Naive thymus-derived CD4-positive, alpha-beta T cell (primary cell): ENCODE measurements around the gene TMEM266. TPM values are rescaled to one million over a fixed set of nuclear protein-coding genes. Genes with fewer than 3 reads are reported as not detected.
A peak's percentile ranks its signal among the peaks of the same experiment; 100 is the strongest.

ENCODE experiments used
- ATAC-seq: fragments of 150-1000 bp; cut with Tn5 transposase; 2 replicates; pipeline ENCODE4 v1.10.0; 2021; ENCODE audit warnings: mild to moderate bottlenecking, moderate library complexity
- CTCF ChIA-PET: fragments of 350-600 bp; sonication (Branson Sonifier 250); formaldehyde crosslinking; loops from one replicate; lab custom pipeline; 2021; ENCODE audit warnings: antibody characterized with exemption; lab: Charles Lee
- POLR2A ChIA-PET: fragments of 350-600 bp; sonication (Branson Sonifier 250); formaldehyde crosslinking; loops from one replicate; lab custom pipeline; 2021; ENCODE audit warnings: antibody characterized with exemption, inconsistent platforms; lab: Charles Lee
- DNase-seq, 9 donors: peaks; one replicate each; pipeline versions ENCODE4 v3.0.0 to v3.0.0-alpha.2; 2020 to 2022; ENCODE audit warnings: mixed read lengths in 1 of 9
- H3K27ac ChIP-seq: one replicate; pipeline ENCODE4 v1.7.0; 2013; ENCODE audit warnings: mild to moderate bottlenecking, low read depth, low read length, moderate library complexity
- H3K27me3 ChIP-seq, 2 donors: one replicate each; pipeline ENCODE4 v1.7.0; 2013; ENCODE audit warnings: low read length in 2 of 2, mild to moderate bottlenecking in 2 of 2, moderate library complexity in 2 of 2; ENCODE audit not compliant: control insufficient read depth in 2 of 2, insufficient read depth in 2 of 2
- H3K36me3 ChIP-seq, 3 experiments: 1 replicate in 2 of 3; 2 replicates in 1 of 3; pipeline ENCODE4 v1.7.0; 2013; ENCODE audit warnings: low read length in 3 of 3, mild to moderate bottlenecking in 3 of 3, moderate library complexity in 1 of 3; ENCODE audit not compliant: insufficient read depth in 3 of 3, control insufficient read depth in 2 of 3
- H3K4me1 ChIP-seq, 2 donors: one replicate each; pipeline ENCODE4 v1.7.0; 2013; ENCODE audit warnings: low read length in 2 of 2, mild to moderate bottlenecking in 2 of 2, moderate library complexity in 1 of 2; ENCODE audit not compliant: control insufficient read depth in 2 of 2, insufficient read depth in 2 of 2
- H3K4me3 ChIP-seq: 2 replicates; pipeline ENCODE4 v1.7.0; 2013; ENCODE audit warnings: mild to moderate bottlenecking, low read length
- H3K9me3 ChIP-seq, 3 experiments: 1 replicate in 2 of 3; 2 replicates in 1 of 3; pipeline ENCODE4 v1.7.0; 2013; ENCODE audit warnings: low read length in 3 of 3; ENCODE audit not compliant: control insufficient read depth in 2 of 3
- H3K27ac Mint-ChIP-seq, 9 donors: one replicate each; pipeline ENCODE4 v1.8.0; 2020 to 2022; ENCODE audit warnings: mixed read lengths in 9 of 9, mild to moderate bottlenecking in 8 of 9, moderate library complexity in 5 of 9, inconsistent platforms in 2 of 9
- H3K27me3 Mint-ChIP-seq, 5 donors: one replicate each; pipeline ENCODE4 v1.8.0; 2021 to 2022; ENCODE audit warnings: mixed read lengths in 5 of 5, mild to moderate bottlenecking in 1 of 5
- H3K36me3 Mint-ChIP-seq, 5 donors: one replicate each; pipeline ENCODE4 v1.8.0; 2020 to 2022; ENCODE audit warnings: mixed read lengths in 5 of 5, mild to moderate bottlenecking in 3 of 5, inconsistent platforms in 1 of 5
- H3K4me1 Mint-ChIP-seq, 7 donors: one replicate each; pipeline ENCODE4 v1.8.0; 2020 to 2022; ENCODE audit warnings: mixed read lengths in 7 of 7, mild to moderate bottlenecking in 3 of 7, inconsistent platforms in 1 of 7
- H3K4me3 Mint-ChIP-seq, 10 donors: one replicate each; pipeline ENCODE4 v1.8.0; 2020 to 2022; ENCODE audit warnings: mild to moderate bottlenecking in 10 of 10, mixed read lengths in 10 of 10, moderate library complexity in 6 of 10, inconsistent platforms in 2 of 10
- H3K9me3 Mint-ChIP-seq, 11 donors: one replicate each; pipeline ENCODE4 v1.8.0; 2020 to 2022; ENCODE audit warnings: mixed read lengths in 11 of 11, mild to moderate bottlenecking in 4 of 11, inconsistent platforms in 1 of 11, moderate library complexity in 1 of 11
- intact Hi-C, 2 donors: fragments of 100-400 bp; cut with micrococcal nuclease; formaldehyde crosslinking; loops; one replicate each; pipeline ENCODE4 v1.15.1; 2023
- polyA plus RNA-seq, 2 donors: library from polyadenylated mRNA; unstranded; fragments of 300-500 nt; fragmentation: Illumina TruSeq; gene quantifications; one replicate each; pipeline ENCODE4 v1.2.3, GENCODE V29; 2021
- total RNA-seq, 6 experiments: library from RNA in 5 of 6; stranded (reverse) in 5 of 6; gene quantifications; 1 replicate in 5 of 6; 2 replicates in 1 of 6; pipeline ENCODE4 v1.2.3 and lab custom pipeline; 2021 to 2026

Gene TMEM266
- total and polyA plus RNA-seq, 7 experiments from 2014 or later, result not detected

DNA sequence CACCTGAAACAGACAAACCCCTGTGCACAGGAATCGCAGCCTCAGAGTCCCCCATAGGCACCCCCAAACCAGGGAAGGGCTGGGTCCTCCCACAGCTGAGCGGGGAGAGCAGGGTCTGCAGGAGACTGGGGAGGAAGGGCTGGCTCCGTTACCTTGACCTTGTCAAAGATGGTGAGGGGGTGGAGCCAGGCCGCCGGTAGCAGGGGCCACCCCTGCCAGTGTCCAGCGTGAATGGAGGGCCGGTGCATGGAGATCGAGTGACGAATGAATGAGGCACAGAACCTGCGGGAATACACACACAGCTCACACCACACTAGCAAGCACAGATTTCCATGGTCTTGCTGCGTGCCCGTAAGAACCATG is 102.2 kb downstream of the TMEM266 start:
- DNase-seq (no peak), ATAC-seq (no peak)
- Histone ChIP-seq H3K27me3 (no peaks in the 10 kb centered on the region), H3K4me1 (no peaks in the 10 kb centered on the region), H3K9me3 (no peaks in the 10 kb centered on the region), H3K4me3 (no peak overlapping the region), H3K36me3 (no peaks in the 10 kb centered on the region), H3K27ac (no peak overlapping the region)
- H3K4me1 Mint-ChIP-seq, result peaks cover 0 to 4% (median 0%) of the 10 kb centered on the region in 7 donors
- no peak overlapping the region for H3K4me3 Mint-ChIP-seq
- CTCF ChIA-PET, result no interaction called here
- no peak overlapping the region for H3K27ac Mint-ChIP-seq
- intact Hi-C loops, result no loop called here
- peaks cover 0 to 13% (median 0%) of the 10 kb centered on the region in 5 donors for H3K27me3 Mint-ChIP-seq
- POLR2A ChIA-PET, result no interaction called here
- no peaks in the 10 kb centered on the region for H3K36me3 Mint-ChIP-seq
- H3K9me3 Mint-ChIP-seq, result no peaks in the 10 kb centered on the region

DNA sequence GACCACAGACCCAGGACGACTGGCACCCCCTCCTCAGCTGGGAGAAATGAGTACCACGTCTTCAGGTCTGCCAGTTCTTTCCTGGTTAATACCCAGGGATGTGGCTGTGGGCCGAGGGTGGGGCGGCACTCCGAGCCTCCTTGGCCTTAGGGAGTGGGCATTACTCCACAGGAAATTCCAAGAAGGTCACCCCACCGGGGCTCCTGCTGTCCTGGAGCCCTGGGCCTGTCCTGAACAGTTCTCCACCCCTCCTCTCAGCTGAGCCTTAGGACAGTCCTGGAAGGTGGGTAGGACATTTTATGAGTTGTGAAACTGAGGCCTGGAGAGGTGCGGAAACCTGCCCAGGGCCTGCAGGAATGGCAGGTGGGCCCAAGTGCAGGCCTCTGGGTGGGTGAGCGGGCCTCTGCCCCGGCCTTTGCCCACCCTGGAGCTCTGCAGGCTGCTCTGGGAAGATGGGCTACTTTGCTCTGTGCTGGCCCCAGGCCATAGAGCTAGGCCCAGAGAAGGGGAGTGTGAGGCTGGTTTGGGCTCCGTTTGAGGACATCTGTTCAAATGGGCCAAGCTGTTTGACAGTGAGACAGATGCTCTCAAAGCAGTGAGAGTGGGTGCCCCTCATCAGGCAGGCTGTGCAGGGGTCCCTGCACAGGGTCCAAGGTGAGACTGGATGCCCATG is 103.1 kb downstream of the TMEM266 start:
- no peaks in the 10 kb centered on the region for H3K36me3 Mint-ChIP-seq
- Histone ChIP-seq H3K27me3 (no peaks in the 10 kb centered on the region), H3K4me3 (no peak overlapping the region), H3K36me3 (no peaks in the 10 kb centered on the region), H3K4me1 (no peaks in the 10 kb centered on the region), H3K9me3 (no peaks in the 10 kb centered on the region), H3K27ac (no peak overlapping the region)
- CTCF ChIA-PET, result interaction anchor here (0.6 kb wide), 1 partner anchor 717 kb away, joined by 3 read pairs; no protein-coding TSS in a partner anchor
- H3K27ac Mint-ChIP-seq, result no peak overlapping the region
- H3K27me3 Mint-ChIP-seq, result peaks cover 0 to 13% (median 0%) of the 10 kb centered on the region in 5 donors
- no peaks in the 10 kb centered on the region for H3K9me3 Mint-ChIP-seq
- intact Hi-C loops, result no loop called here
- ATAC-seq (no peak), DNase-seq (no peak)
- peaks cover 0 to 4% (median 0%) of the 10 kb centered on the region in 7 donors for H3K4me1 Mint-ChIP-seq
- H3K4me3 Mint-ChIP-seq, result no peak overlapping the region
- POLR2A ChIA-PET, result no interaction called here

DNA sequence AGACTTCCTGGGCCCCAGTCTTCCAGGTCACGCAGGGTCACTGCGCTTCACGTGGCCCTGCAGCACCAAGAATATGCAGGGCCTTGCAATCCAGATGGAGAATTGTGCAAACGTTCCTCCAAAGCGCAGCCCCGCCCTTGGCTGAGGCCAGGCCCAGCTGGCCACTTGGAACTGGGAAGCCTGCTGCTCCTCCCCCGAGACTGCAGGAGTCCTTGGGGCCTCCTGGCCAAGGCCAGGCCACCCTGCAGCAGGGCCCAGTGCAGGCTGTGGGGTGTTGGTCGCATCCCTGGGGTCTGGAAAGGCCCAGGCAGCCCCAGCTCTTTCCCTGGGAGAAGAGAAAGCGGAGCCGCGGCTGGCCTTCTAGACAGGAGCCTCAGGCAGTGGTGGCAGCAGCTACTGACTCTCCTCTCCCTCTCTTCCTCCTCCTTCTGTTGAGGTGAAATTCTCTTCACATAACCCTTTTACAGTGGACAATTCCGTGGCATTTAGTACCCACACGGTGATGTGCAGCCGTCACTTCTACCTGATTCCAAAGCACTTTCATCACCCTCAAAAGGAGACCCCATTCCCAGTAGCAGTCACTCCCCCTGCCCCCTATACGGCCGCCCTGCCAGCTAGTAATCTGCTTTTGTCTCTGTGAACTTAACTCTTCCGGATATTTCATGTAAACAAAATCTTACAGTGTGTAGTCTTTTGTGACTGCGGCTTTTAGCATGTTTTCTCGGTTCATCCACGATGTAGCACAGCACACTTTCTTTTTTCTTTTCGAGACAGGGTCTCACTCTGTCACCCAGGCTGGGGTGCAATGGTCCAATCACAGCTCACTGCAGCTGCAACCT is 103.9 kb downstream of the TMEM266 start:
- Histone ChIP-seq H3K27me3 (no peaks in the 10 kb centered on the region), H3K36me3 (no peaks in the 10 kb centered on the region), H3K4me1 (no peaks in the 10 kb centered on the region), H3K4me3 (no peak overlapping the region), H3K9me3 (no peaks in the 10 kb centered on the region), H3K27ac (no peak overlapping the region)
- Mint-ChIP-seq H3K27me3 (peaks cover 0 to 13% (median 0%) of the 10 kb centered on the region in 5 donors), H3K36me3 (no peaks in the 10 kb centered on the region), H3K4me1 (peaks cover 0 to 4% (median 0%) of the 10 kb centered on the region in 7 donors), H3K9me3 (no peaks in the 10 kb centered on the region), H3K27ac (no peak overlapping the region), H3K4me3 (no peak overlapping the region)
- CTCF ChIA-PET, result interaction anchor here (0.6 kb wide), 1 partner anchor 717 kb away, joined by 3 read pairs; no protein-coding TSS in a partner anchor
- ATAC-seq (peak; percentile 60), DNase-seq (no peak)
- intact Hi-C loops, result no loop called here
- POLR2A ChIA-PET, result no interaction called here

DNA sequence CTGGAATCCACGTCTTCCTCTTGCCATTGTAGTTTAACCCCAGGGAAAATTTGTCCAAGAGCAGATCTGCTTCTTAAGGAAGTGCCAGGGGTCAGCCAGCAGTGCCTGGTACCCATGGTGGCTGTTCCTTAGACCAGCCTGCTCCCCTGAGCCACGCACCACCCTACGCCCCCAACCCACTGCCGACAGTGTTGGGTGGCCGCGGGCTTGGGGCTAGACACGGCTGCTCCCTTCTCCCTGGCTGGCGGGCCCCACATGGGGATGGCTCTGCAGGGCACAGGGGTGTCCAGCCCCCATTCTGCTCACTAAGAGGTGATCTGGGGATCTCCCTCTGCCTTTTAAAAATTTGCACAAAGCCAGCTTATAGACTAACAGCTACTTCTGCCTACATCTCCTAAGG is 104.8 kb downstream of the TMEM266 start:
- no peak overlapping the region for H3K4me3 ChIP-seq
- H3K27ac ChIP-seq, result no peak overlapping the region
- no peaks in the 10 kb centered on the region for H3K27me3 ChIP-seq
- no peaks in the 10 kb centered on the region for H3K9me3 ChIP-seq
- DNase-seq (no peak), ATAC-seq (no peak)
- Mint-ChIP-seq H3K4me3 (no peak overlapping the region), H3K4me1 (peaks cover 0 to 4% (median 0%) of the 10 kb centered on the region in 7 donors), H3K27me3 (peaks cover 0 to 12% (median 0%) of the 10 kb centered on the region in 5 donors), H3K27ac (no peak overlapping the region), H3K9me3 (no peaks in the 10 kb centered on the region), H3K36me3 (no peaks in the 10 kb centered on the region)
- intact Hi-C loops, result no loop called here
- ChIA-PET POLR2A (no interaction called here), CTCF (no interaction called here)
- no peaks in the 10 kb centered on the region for H3K4me1 ChIP-seq
- H3K36me3 ChIP-seq, result no peaks in the 10 kb centered on the region

DNA sequence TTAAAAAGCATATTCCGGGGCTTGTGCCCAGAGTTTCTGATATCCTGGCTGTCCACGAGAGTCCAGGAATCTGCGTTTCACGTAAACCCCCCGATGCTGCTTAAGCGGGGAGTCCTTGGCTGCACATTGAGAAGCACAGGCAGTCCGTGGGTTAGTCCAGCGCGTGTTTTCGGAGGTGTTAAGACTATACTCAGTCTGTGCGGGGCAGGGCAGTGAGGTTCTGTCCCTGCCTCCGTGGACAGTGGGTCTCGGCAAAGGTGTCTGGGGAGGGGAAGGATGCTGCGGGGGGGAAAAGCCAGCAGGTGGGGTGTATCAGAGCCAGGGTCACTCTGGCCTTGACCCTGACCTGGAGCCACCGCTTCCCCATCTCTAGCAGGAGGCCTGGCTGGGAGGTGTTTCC is 106.2 kb downstream of the TMEM266 start:
- Histone ChIP-seq H3K27me3 (no peaks in the 10 kb centered on the region), H3K4me3 (no peak overlapping the region), H3K27ac (no peak overlapping the region), H3K4me1 (no peaks in the 10 kb centered on the region), H3K9me3 (no peaks in the 10 kb centered on the region), H3K36me3 (no peaks in the 10 kb centered on the region)
- CTCF ChIA-PET, result no interaction called here
- peaks cover 0 to 4% (median 0%) of the 10 kb centered on the region in 7 donors for H3K4me1 Mint-ChIP-seq
- intact Hi-C loops, result no loop called here
- ATAC-seq, result no peak
- POLR2A ChIA-PET, result no interaction called here
- no peak overlapping the region for H3K4me3 Mint-ChIP-seq
- H3K9me3 Mint-ChIP-seq, result no peaks in the 10 kb centered on the region
- DNase-seq, result no peak
- no peaks in the 10 kb centered on the region for H3K36me3 Mint-ChIP-seq
- no peak overlapping the region for H3K27ac Mint-ChIP-seq
- no peaks in the 10 kb centered on the region for H3K27me3 Mint-ChIP-seq

DNA sequence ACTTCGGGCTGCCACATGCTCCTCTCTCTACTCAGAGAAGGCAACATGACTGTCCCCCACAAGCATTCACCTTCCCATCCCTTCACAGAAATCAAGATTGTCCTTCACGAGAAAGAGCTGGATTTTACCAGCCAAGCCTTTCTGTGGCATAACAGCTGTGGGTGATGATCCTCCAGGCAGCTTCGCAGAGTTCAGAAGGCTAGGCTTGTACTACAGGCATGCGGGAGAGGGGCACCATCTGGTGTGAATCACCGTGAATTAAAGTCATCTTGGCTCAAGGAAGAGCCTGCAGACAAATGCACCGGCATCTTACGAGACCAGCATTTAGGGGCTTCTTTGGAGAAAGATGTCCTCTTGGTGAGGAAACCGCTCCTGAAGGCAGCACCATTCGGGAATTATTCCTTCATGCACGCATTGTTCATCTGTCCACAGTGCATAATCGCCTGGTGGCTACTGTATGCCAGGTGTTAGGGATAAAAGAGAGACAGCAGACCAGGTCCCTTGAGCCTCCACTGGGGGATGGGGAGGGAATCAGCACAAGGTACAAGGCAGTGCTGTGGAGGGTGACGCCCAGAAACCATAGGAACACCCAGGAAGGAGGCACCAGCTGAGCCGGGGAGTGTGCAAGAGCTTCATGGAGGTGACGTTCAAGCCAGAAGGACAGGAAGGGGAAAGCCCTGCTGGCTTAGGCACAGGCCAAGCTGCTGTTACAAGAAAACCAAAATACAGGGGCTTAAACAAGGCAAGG is 108.6 kb downstream of the TMEM266 start:
- peaks cover 0 to 4% (median 0%) of the 10 kb centered on the region in 7 donors for H3K4me1 Mint-ChIP-seq
- intact Hi-C loops, result no loop called here
- ChIA-PET CTCF (no interaction called here), POLR2A (no interaction called here)
- no peaks in the 10 kb centered on the region for H3K9me3 Mint-ChIP-seq
- H3K4me3 ChIP-seq, result no peak overlapping the region
- H3K36me3 ChIP-seq, result no peaks in the 10 kb centered on the region
- no peak overlapping the region for H3K27ac Mint-ChIP-seq
- peaks cover 0 to 4% (median 0%) of the 10 kb centered on the region in 5 donors for H3K27me3 Mint-ChIP-seq
- H3K9me3 ChIP-seq, result no peaks in the 10 kb centered on the region
- H3K4me3 Mint-ChIP-seq, result no peak overlapping the region
- H3K36me3 Mint-ChIP-seq, result no peaks in the 10 kb centered on the region
- H3K27ac ChIP-seq, result no peak overlapping the region
- H3K27me3 ChIP-seq, result no peaks in the 10 kb centered on the region
- no peak for DNase-seq
- H3K4me1 ChIP-seq, result no peaks in the 10 kb centered on the region
- ATAC-seq, result no peak
